ENCODE measurements around the gene GSS. TPM values are rescaled to one million over a fixed set of nuclear protein-coding genes. Genes with fewer than 3 reads are reported as not detected.
A peak's percentile ranks its signal among the peaks of the same experiment; 100 is the strongest.

The GSS gene
- polyA plus RNA-seq, 2 donors, result 40.9 to 48.3 TPM

DNA sequence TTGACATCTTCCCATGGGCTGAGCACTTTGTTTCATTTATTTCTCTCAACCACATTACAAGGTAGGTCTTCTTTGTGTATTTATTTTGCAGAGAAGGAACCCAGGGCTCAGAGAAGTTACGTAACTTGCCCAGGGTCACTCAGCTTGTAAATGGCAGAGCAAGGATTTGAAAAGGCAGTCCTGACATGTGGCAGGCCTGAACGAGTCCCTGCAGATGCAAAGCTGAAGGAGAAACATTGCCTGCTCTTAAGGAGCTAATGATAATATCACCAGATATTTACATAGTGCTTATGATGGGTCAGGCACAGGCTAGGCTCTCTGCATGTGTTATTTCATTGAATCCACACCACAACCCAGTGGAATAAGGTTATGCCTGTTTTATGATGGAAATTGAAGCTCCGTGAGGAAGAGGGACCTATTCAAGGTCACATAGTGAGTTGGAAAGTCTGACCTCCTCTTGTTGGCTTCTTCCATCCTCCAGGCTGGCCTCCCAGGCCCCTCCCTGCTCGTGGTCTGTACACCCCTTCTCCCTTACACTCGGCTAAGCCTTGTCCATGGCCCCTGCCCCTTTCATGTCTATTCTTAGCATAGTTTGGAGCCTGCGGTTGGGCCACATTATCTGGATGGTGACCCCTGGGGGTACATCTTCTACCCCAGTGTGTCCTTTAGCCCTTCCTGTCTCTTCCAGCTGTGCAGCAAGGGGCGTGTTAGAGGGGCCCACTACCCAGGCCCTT lies 12.6 kb upstream of the GSS start:
- H3K4me3 ChIP-seq (ENCODE audit: low read depth in 1 of 2, low read length in 2 of 2), result no peak overlapping the region
- H3K36me3 ChIP-seq (ENCODE audit: control insufficient read depth in 2 of 2, insufficient read depth in 2 of 2, low read length in 1 of 2), result no peaks in the 10 kb centered on the region
- no peaks in the 10 kb centered on the region for H3K27me3 ChIP-seq (ENCODE audit: control insufficient read depth in 1 of 2, insufficient read depth in 2 of 2, low read length in 2 of 2)
- no peaks in the 10 kb centered on the region for H3K9me3 ChIP-seq (ENCODE audit: control insufficient read depth in 2 of 2, insufficient read depth in 1 of 2, low read depth in 1 of 2, low read length in 1 of 2)
- H3K4me1 ChIP-seq (ENCODE audit: control insufficient read depth in 2 of 2, insufficient read depth in 2 of 2, low read length in 1 of 2), result peaks cover 0 to 4% of the 10 kb centered on the region in 2 donors
- 76 to 78% methylated on average over 7 of the region's 7 CpGs for WGBS, 2 donors
- H3K27ac ChIP-seq (ENCODE audit: low read depth in 2 of 2, low read length in 1 of 2), result no peak overlapping the region

DNA sequence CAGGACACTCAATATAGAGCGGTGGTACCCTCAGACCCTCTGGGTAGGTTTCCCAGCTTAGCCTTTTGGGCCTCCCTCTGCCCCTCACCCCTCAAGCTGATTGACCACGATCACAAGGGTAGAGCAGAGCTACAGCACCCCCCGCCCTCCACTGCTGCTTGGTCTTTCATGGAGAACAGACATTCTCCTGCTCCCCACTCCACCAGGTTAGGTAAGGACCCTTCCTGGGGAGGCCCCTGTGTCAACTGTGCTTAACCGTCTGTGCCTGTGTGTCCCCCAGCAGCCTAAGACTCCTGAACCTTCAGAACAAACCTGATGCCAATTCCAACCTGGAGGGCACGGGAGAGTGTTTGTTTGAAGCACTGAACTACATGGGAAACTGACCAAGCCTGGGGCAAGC lies 11.8 kb upstream of the GSS start:
- Histone ChIP-seq H3K27ac (ENCODE audit: low read depth in 2 of 2, low read length in 1 of 2) (no peak overlapping the region), H3K27me3 (ENCODE audit: control insufficient read depth in 1 of 2, insufficient read depth in 2 of 2, low read length in 2 of 2) (no peaks in the 10 kb centered on the region), H3K9me3 (ENCODE audit: control insufficient read depth in 2 of 2, insufficient read depth in 1 of 2, low read depth in 1 of 2, low read length in 1 of 2) (no peaks in the 10 kb centered on the region), H3K4me3 (ENCODE audit: low read depth in 1 of 2, low read length in 2 of 2) (no peak overlapping the region), H3K36me3 (ENCODE audit: control insufficient read depth in 2 of 2, insufficient read depth in 2 of 2, low read length in 1 of 2) (no peaks in the 10 kb centered on the region), H3K4me1 (ENCODE audit: control insufficient read depth in 2 of 2, insufficient read depth in 2 of 2, low read length in 1 of 2) (peaks cover 0 to 4% of the 10 kb centered on the region in 2 donors)
- 89 to 91% methylated on average over 5 of the region's 5 CpGs for WGBS, 2 donors

DNA sequence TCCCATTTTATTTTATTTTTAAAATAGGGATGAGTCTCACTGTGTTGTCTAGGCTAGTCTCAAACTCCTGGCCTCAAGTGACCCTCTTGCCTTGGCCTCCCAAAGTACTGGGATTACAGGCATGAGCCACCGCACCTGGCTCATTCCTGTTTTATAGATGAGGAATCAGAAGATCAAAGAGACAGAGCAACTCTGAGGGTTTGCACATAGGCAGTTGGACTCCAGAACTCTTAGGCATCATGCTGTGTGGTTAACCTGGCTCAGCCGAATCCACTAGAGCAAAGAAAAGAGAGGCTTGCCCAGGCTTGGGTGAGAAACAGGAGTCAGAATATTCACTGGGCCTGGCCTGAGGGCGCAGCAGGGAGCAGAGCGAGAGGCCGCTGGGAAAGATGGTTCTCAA lies 9.4 kb upstream of the GSS start:
- no peaks in the 10 kb centered on the region for H3K9me3 ChIP-seq (ENCODE audit: control insufficient read depth in 2 of 2, insufficient read depth in 1 of 2, low read depth in 1 of 2, low read length in 1 of 2)
- no peak overlapping the region for H3K4me3 ChIP-seq (ENCODE audit: low read depth in 1 of 2, low read length in 2 of 2)
- H3K4me1 ChIP-seq (ENCODE audit: control insufficient read depth in 2 of 2, insufficient read depth in 2 of 2, low read length in 1 of 2), result peaks cover 0 to 4% of the 10 kb centered on the region in 2 donors
- 70 to 85% methylated on average over 5 of the region's 5 CpGs for WGBS, 2 donors
- no peaks in the 10 kb centered on the region for H3K36me3 ChIP-seq (ENCODE audit: control insufficient read depth in 2 of 2, insufficient read depth in 2 of 2, low read length in 1 of 2)
- no peaks in the 10 kb centered on the region for H3K27me3 ChIP-seq (ENCODE audit: control insufficient read depth in 1 of 2, insufficient read depth in 2 of 2, low read length in 2 of 2)
- H3K27ac ChIP-seq (ENCODE audit: low read depth in 2 of 2, low read length in 1 of 2), result no peak overlapping the region

DNA sequence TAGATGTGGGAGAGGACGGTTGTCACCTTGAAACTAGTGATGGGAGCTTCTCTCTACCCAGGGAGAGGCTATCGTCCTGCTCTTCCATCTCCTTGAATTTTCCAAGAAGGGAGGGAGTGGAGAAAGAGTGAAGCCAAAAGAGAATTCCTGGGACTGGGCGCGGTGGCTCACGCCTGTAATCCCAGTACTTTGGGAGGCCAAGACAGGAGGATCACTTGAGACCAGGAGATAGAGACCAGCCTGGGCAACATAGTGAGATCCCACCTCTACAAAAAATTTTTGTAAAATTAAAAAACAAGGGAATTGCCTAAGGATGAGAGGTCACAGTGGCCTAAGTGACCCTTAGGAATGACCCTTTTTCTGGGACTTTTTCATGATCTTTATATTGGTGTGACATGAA lies 8.9 kb upstream of the GSS start:
- 92 to 93% methylated on average over 5 of the region's 5 CpGs for WGBS, 2 donors
- no peaks in the 10 kb centered on the region for H3K36me3 ChIP-seq (ENCODE audit: control insufficient read depth in 2 of 2, insufficient read depth in 2 of 2, low read length in 1 of 2)
- H3K27me3 ChIP-seq (ENCODE audit: control insufficient read depth in 1 of 2, insufficient read depth in 2 of 2, low read length in 2 of 2), result no peaks in the 10 kb centered on the region
- H3K4me1 ChIP-seq (ENCODE audit: control insufficient read depth in 2 of 2, insufficient read depth in 2 of 2, low read length in 1 of 2), result peaks cover 0 to 4% of the 10 kb centered on the region in 2 donors
- no peak overlapping the region for H3K4me3 ChIP-seq (ENCODE audit: low read depth in 1 of 2, low read length in 2 of 2)
- H3K9me3 ChIP-seq (ENCODE audit: control insufficient read depth in 2 of 2, insufficient read depth in 1 of 2, low read depth in 1 of 2, low read length in 1 of 2), result no peaks in the 10 kb centered on the region
- no peak overlapping the region for H3K27ac ChIP-seq (ENCODE audit: low read depth in 2 of 2, low read length in 1 of 2)

DNA sequence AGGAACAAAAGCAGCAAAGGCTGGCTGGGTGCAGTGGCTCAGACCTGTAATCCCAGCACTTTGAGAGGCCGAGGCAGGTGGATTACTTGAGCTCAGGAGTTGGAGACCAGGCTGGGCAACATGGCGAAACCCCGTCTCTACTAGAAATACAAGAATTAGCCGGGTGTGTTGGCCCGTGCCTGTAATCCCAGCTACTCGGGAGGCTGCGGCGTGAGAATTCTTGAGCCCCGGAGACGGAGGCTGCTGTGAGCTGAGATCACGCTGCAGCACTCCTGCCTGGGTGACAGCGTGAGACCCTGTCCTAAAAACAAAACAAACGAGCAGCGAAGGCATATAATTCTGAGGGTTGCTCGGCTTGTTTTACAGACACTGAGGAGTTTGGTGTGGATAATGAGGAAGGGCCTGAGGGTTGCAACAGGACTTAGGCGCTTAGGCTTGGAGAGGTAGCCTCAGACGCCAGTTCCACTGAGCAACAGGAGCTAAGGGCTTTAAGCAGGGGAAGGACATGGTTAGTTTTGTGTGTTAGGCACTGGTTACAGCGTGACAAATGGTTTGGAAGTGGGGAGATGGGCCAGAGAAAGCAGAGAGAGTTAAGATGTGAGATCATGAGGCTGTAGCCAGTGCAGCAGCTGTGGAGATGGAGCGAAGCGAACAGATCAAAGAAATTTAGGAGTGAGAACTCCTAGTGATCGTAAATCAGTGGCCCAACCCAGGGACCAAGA lies 1.3 kb upstream of the GSS start:
- Histone ChIP-seq H3K4me3 (ENCODE audit: low read depth in 1 of 2, low read length in 2 of 2) (no peak overlapping the region), H3K27ac (ENCODE audit: low read depth in 2 of 2, low read length in 1 of 2) (no peak overlapping the region), H3K4me1 (ENCODE audit: control insufficient read depth in 2 of 2, insufficient read depth in 2 of 2, low read length in 1 of 2) (no peaks in the 10 kb centered on the region), H3K27me3 (ENCODE audit: control insufficient read depth in 1 of 2, insufficient read depth in 2 of 2, low read length in 2 of 2) (no peaks in the 10 kb centered on the region), H3K9me3 (ENCODE audit: control insufficient read depth in 2 of 2, insufficient read depth in 1 of 2, low read depth in 1 of 2, low read length in 1 of 2) (no peaks in the 10 kb centered on the region), H3K36me3 (ENCODE audit: control insufficient read depth in 2 of 2, insufficient read depth in 2 of 2, low read length in 1 of 2) (no peaks in the 10 kb centered on the region)
- 86% methylated on average over 21 of the region's 21 CpGs for WGBS, 2 donors

DNA sequence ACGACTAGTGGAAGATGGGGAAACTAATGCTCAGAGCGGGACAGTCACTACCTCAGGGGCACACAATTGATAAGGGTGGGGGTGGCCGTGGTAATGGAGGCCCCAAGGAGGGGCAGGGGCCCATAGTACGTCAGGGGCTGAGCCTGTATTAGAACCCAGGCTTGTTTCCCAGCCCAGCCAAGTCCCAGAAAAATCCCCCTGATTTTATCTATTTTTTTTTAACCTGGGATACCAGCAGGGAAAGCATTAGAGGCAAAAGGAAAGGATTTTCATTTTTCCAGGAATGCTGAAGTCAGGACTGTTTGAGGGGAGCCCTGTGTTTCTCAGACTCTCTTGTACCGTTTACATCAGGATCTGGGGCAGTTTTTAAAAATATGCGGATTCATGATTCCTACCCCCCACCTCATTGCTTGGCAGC lies 444 bp upstream of the GSS start:
- Histone ChIP-seq H3K27ac (ENCODE audit: low read depth in 2 of 2, low read length in 1 of 2) (peak overlapping the region; percentile 85 to 90), H3K36me3 (ENCODE audit: control insufficient read depth in 2 of 2, insufficient read depth in 2 of 2, low read length in 1 of 2) (no peaks in the 10 kb centered on the region), H3K4me1 (ENCODE audit: control insufficient read depth in 2 of 2, insufficient read depth in 2 of 2, low read length in 1 of 2) (peaks cover 0 to 3% of the 10 kb centered on the region in 2 donors), H3K9me3 (ENCODE audit: control insufficient read depth in 2 of 2, insufficient read depth in 1 of 2, low read depth in 1 of 2, low read length in 1 of 2) (no peaks in the 10 kb centered on the region), H3K4me3 (ENCODE audit: low read depth in 1 of 2, low read length in 2 of 2) (peak overlapping the region; percentile 58 to 65), H3K27me3 (ENCODE audit: control insufficient read depth in 1 of 2, insufficient read depth in 2 of 2, low read length in 2 of 2) (no peaks in the 10 kb centered on the region)
- WGBS, 2 donors, result 12 to 14% methylated on average over 6 of the region's 6 CpGs

DNA sequence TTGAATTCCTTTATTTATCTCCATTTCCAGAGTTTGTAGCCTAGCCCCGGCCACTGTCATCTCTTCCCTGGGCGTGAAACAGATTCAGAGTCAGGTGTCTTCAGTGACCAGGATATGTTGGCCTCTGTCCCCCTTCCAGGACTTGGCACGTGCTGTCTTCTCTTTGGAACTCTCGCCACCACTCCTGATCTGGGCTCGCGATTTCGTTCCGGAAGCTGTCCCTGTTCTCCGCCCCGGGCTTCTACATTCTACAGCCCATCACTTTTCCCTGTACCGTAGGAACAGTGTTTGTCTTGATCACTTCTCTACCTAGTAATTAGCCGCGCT lies 739 bp downstream of the GSS start:
- H3K27me3 ChIP-seq (ENCODE audit: control insufficient read depth in 1 of 2, insufficient read depth in 2 of 2, low read length in 2 of 2), result no peaks in the 10 kb centered on the region
- H3K9me3 ChIP-seq (ENCODE audit: control insufficient read depth in 2 of 2, insufficient read depth in 1 of 2, low read depth in 1 of 2, low read length in 1 of 2), result no peaks in the 10 kb centered on the region
- 9% methylated on average over 13 of the region's 13 CpGs for WGBS, 2 donors
- no peaks in the 10 kb centered on the region for H3K36me3 ChIP-seq (ENCODE audit: control insufficient read depth in 2 of 2, insufficient read depth in 2 of 2, low read length in 1 of 2)
- peak overlapping the region; percentile 58 to 65 for H3K4me3 ChIP-seq (ENCODE audit: low read depth in 1 of 2, low read length in 2 of 2)
- H3K4me1 ChIP-seq (ENCODE audit: control insufficient read depth in 2 of 2, insufficient read depth in 2 of 2, low read length in 1 of 2), result peaks cover 0 to 3% of the 10 kb centered on the region in 2 donors
- peak overlapping the region; percentile 85 to 90 for H3K27ac ChIP-seq (ENCODE audit: low read depth in 2 of 2, low read length in 1 of 2)

DNA sequence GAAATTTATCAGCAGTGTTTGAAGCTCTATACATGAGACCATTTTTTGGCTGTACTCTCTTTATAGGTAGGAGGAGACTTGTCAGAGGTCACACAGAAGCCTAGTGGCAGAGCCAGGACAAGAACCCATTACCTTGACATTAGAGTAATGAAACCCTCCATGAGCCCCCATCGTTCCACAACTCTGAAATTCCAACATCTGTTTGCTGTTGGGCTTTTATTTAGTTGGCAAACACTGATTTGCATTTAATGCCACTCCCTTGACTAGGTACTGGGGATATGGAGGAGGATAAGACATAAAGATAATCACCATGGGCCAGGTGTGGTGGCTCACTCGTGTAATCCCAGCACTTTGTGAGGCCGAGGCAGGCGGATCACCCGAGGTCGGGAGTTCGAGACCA lies 1.6 kb downstream of the GSS start:
- no peak overlapping the region for H3K4me3 ChIP-seq (ENCODE audit: low read depth in 1 of 2, low read length in 2 of 2)
- no peaks in the 10 kb centered on the region for H3K36me3 ChIP-seq (ENCODE audit: control insufficient read depth in 2 of 2, insufficient read depth in 2 of 2, low read length in 1 of 2)
- no peaks in the 10 kb centered on the region for H3K27me3 ChIP-seq (ENCODE audit: control insufficient read depth in 1 of 2, insufficient read depth in 2 of 2, low read length in 2 of 2)
- 88 to 89% methylated on average over 7 of the region's 7 CpGs for whole genome bisulfite sequencing, 2 donors
- H3K9me3 ChIP-seq (ENCODE audit: control insufficient read depth in 2 of 2, insufficient read depth in 1 of 2, low read depth in 1 of 2, low read length in 1 of 2), result no peaks in the 10 kb centered on the region
- peaks cover 0 to 3% of the 10 kb centered on the region in 2 donors for H3K4me1 ChIP-seq (ENCODE audit: control insufficient read depth in 2 of 2, insufficient read depth in 2 of 2, low read length in 1 of 2)
- H3K27ac ChIP-seq (ENCODE audit: low read depth in 2 of 2, low read length in 1 of 2), result no peak overlapping the region

DNA sequence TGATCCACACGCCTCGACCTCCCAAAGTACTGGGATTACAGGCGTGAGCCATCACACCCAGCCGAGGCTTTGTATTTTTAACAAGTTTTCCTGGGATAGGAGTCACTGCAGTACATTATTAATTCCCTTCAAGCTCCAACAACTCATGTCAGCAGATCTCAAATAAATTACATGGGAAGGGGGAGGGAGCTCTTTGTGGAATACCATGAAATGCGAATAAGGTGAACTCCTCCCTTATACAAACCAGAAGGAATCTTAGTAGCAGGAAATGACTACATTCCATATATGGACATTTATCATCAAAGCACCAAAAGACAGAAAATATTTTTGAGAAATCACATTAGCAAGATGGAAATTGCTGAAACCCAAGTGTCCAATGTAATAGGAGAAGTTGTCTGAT lies 2.9 kb downstream of the GSS start:
- Histone ChIP-seq H3K4me1 (ENCODE audit: control insufficient read depth in 2 of 2, insufficient read depth in 2 of 2, low read length in 1 of 2) (peaks cover 0 to 3% of the 10 kb centered on the region in 2 donors), H3K27ac (ENCODE audit: low read depth in 2 of 2, low read length in 1 of 2) (no peak overlapping the region), H3K27me3 (ENCODE audit: control insufficient read depth in 1 of 2, insufficient read depth in 2 of 2, low read length in 2 of 2) (no peaks in the 10 kb centered on the region), H3K9me3 (ENCODE audit: control insufficient read depth in 2 of 2, insufficient read depth in 1 of 2, low read depth in 1 of 2, low read length in 1 of 2) (no peaks in the 10 kb centered on the region), H3K4me3 (ENCODE audit: low read depth in 1 of 2, low read length in 2 of 2) (no peak overlapping the region), H3K36me3 (ENCODE audit: control insufficient read depth in 2 of 2, insufficient read depth in 2 of 2, low read length in 1 of 2) (no peaks in the 10 kb centered on the region)
- WGBS, 2 donors, result 71 to 78% methylated on average over 5 of the region's 5 CpGs

DNA sequence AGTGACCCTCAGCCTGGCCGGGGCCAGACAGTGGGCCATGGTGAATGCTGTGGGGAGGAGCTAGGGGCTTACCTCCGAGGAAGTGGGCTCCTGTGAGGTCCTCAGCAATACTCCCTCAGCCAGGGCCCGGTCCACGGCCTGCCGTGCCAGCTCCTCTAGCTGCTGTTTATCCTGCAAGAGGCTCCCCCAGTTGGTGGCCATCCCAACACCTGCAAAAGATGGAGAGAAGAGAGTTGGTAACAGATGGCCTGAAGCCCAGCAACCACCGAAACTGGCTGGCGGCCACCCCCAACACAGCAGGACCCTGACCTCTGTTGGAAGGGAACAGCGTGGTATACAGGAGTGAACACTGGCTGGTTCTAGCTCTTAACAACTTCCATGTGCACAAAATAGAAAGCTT lies 4.0 kb downstream of the GSS start:
- 86% methylated on average over 8 of the region's 8 CpGs for WGBS, 2 donors
- Histone ChIP-seq H3K27ac (ENCODE audit: low read depth in 2 of 2, low read length in 1 of 2) (peak overlapping the region; percentile 17 to 82), H3K36me3 (ENCODE audit: control insufficient read depth in 2 of 2, insufficient read depth in 2 of 2, low read length in 1 of 2) (no peaks in the 10 kb centered on the region), H3K27me3 (ENCODE audit: control insufficient read depth in 1 of 2, insufficient read depth in 2 of 2, low read length in 2 of 2) (no peaks in the 10 kb centered on the region), H3K4me1 (ENCODE audit: control insufficient read depth in 2 of 2, insufficient read depth in 2 of 2, low read length in 1 of 2) (peaks cover 0 to 3% of the 10 kb centered on the region in 2 donors), H3K9me3 (ENCODE audit: control insufficient read depth in 2 of 2, insufficient read depth in 1 of 2, low read depth in 1 of 2, low read length in 1 of 2) (no peaks in the 10 kb centered on the region), H3K4me3 (ENCODE audit: low read depth in 1 of 2, low read length in 2 of 2) (no peak overlapping the region)

Measured in esophagus (tissue), 2 donors.